Neural cell (in vitro differentiated cells): ENCODE data around the gene KSR2.

Source experiments
- CTCF ChIP-seq: fragments of 450-650 bp; IDR thresholded peaks from 2 replicates; pipeline ENCODE4 v1.5.1; 2014; ENCODE audit warnings: antibody characterized with exemption, mild to moderate bottlenecking, moderate library complexity; ENCODE audit not compliant: poor library complexity, severe bottlenecking
- EP300 ChIP-seq: fragments of 450-650 bp; conservative IDR thresholded peaks from 2 replicates; pipeline ENCODE4 v1.6.1; 2014; ENCODE audit warnings: antibody characterized with exemption, mild to moderate bottlenecking, moderate library complexity; ENCODE audit not compliant: poor library complexity, severe bottlenecking
- EZH2 ChIP-seq: fragments of 200-600, 300-800 bp; shearing (Covaris generic), sonication (generic); IDR thresholded peaks from 2 replicates; pipeline ENCODE4 v1.6.1; 2014; ENCODE audit warnings: antibody characterized with exemption, low read length, borderline replicate concordance, mild to moderate bottlenecking; ENCODE audit not compliant: insufficient read depth, poor library complexity, severe bottlenecking
- RAD21 ChIP-seq: fragments of 450-650 bp; conservative IDR thresholded peaks from 2 replicates; pipeline ENCODE4 v1.6.1; 2014; ENCODE audit warnings: antibody characterized with exemption, mild to moderate bottlenecking, moderate library complexity
- REST ChIP-seq: IDR thresholded peaks from 2 replicates; pipeline ENCODE4 v1.6.1; 2012; ENCODE audit warnings: borderline replicate concordance
- TAF1 ChIP-seq: IDR thresholded peaks from 2 replicates; pipeline ENCODE4 v1.6.1; 2012; ENCODE audit warnings: low read depth

- TF ChIP-seq CTCF (no peak), TAF1 (no peak), EZH2 (no peak), REST (no peak), EP300 (no peak), RAD21 (no peak)
These were observed 559.5 kb downstream of the KSR2 start for GRCh38 chr12:117409286-117409685.
